ENCODE measurements around the gene LRRC71. TPM values are rescaled to one million over a fixed set of nuclear protein-coding genes. Genes with fewer than 3 reads are reported as not detected.
"Not testable (repeated sequence)": the region's sequence is repeated elsewhere in the genome, so short reads cannot be mapped to it uniquely, and the experiment has no call there.

LRRC71 gene
- total RNA-seq, 2 donors from 2014 or later: not detected

GRCh38 chr1:156926175-156926574, 5.7 kb downstream of the LRRC71 start:
- WGBS, 2 donors: 37 to 39% methylated on average over 3 of the region's 3 CpGs
- Histone ChIP-seq H3K4me3 (no peak overlapping the region), H3K9me3 (no peaks in the 10 kb centered on the region), H3K27ac (no peak overlapping the region), H3K36me3 (replicated peaks in 1 of 2; ENCODE audit: insufficient read depth in 1 of 2, low read depth in 2 of 2) (no peaks in the 10 kb centered on the region), H3K27me3 (peaks cover 0 to 28% of the 10 kb centered on the region in 2 donors), H3K4me1 (peaks cover 18% of the 10 kb centered on the region)
- no peak for TF ChIP-seq POLR2A (IDR thresholded peaks at IDR 0.05)
- TF ChIP-seq CTCF (IDR thresholded peaks at IDR 0.05): no peak
- intact Hi-C loops (cut with DNase I): no loop called here
- ATAC-seq (no peak), DNase-seq (peak in 3 of 4 donors; percentile 43 to 71 (median 65))

DNA sequence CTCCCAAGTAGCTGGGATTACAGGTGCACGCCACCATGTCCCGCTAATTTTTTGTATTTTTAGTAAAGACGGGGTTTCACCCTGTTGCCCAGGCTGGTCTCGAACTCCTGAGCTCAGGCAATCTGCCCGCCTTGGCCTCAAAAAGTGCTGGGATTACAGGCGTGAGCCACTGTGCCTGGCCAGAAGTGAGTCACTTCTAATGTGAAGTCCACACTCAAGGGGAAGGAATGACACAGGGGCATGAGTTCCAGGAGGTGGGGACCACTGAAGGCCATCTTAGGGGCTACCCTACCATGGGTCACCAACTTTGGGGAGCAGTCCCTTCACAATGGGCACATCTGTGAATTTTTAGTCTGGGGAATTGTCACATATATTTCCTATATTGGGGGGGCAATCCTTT, 6.3 kb downstream of the LRRC71 start:
- 69 to 76% methylated on average over 6 of the region's 6 CpGs for WGBS, 2 donors
- intact Hi-C loops (cut with DNase I); DNase-seq; H3K4me3 ChIP-seq; H3K9me3 ChIP-seq; ATAC-seq; H3K36me3 ChIP-seq (replicated peaks in 1 of 2; ENCODE audit: insufficient read depth in 1 of 2, low read depth in 2 of 2); H3K27ac ChIP-seq: not testable (repeated sequence)
- Histone ChIP-seq H3K4me1 (peaks cover 22% of the 10 kb centered on the region), H3K27me3 (peaks cover 0 to 28% of the 10 kb centered on the region in 2 donors)

DNA sequence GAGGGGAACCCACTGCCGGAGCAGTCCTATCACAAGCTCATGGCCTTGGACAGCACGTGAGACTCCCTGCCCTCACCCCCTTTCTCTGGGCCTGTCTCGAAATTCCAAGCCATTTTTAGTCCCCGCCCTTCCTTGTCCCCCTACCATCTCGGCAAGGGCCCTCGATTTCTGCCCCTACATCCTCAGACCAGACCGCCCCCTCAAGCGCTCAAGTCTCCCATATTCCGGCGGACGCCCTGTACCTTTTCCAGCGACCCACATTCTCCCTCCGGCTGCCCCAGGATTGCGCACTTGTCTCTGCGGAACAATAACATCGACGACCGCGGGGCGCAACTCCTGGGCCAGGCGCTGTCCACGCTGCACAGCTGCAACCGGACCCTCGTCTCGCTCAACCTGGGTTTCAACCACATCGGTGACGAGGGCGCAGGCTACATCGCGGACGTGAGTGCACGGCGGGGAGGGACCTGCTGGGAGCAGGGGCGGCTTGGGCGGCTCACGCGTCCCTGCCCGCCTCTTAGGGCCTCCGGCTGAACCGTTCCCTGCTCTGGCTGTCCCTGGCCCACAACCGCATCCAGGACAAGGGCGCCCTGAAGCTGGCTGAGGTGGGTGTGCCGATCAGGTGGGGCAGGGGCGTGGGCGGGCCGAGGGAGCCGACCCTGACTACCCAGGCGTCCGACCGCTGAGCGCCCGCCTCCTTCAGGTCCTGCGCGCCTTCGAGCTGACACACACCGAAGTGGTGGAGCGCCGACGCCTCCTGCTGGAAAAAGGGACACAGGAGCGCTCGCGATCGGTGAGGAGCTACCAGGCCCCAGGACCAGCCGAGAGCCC, 7.0 kb downstream of the LRRC71 start:
- peak; percentile 68 for ATAC-seq
- peak; percentile 64 to 76 (median 66) for DNase-seq
- Histone ChIP-seq H3K4me1 (peaks cover 26% of the 10 kb centered on the region), H3K9me3 (no peaks in the 10 kb centered on the region), H3K27me3 (peaks cover 0 to 28% of the 10 kb centered on the region in 2 donors), H3K27ac (no peak overlapping the region), H3K4me3 (no peak overlapping the region), H3K36me3 (replicated peaks in 1 of 2; ENCODE audit: insufficient read depth in 1 of 2, low read depth in 2 of 2) (no peaks in the 10 kb centered on the region)
- TF ChIP-seq POLR2A (IDR thresholded peaks at IDR 0.05) (no peak), CTCF (IDR thresholded peaks at IDR 0.05) (peak; percentile 35 to 71 (median 45))
- intact Hi-C loops (cut with DNase I): no loop called here
- WGBS, 2 donors: 6 to 11% methylated on average over 39 to 64 of the region's 64 CpGs

DNA sequence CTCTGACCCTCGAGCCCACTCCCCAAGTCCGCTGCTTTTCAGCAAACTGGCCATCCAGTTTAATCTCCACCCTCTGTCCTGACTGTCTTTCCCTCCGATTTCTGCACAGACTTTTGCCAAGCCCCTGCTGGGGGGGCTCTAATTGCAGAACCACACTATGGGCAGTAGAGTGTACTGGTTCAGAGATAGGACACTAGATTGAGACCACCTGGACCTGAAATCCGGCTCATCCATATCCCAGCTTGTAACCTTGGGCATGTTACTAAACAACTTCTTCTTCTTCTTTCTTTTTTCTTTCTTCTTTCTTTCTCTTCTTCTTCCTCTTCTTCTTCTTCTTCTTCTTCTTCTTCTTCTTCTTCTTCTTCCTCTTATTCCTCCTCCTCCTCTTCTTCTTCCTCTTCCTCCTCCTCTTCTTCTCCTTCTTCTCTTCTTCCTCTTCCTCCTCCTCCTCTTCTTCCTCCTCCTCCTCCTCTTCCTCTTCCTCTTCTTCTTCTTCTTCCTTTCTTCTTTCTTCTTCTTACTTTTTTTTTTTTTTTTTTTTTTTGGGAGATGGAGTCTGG, 7.7 kb downstream of the LRRC71 start:
- WGBS, 2 donors: 5 to 9% methylated on average over 4 of the region's 4 CpGs
- Histone ChIP-seq H3K36me3 (replicated peaks in 1 of 2; ENCODE audit: insufficient read depth in 1 of 2, low read depth in 2 of 2) (no peaks in the 10 kb centered on the region), H3K4me1 (peaks cover 26% of the 10 kb centered on the region), H3K9me3 (no peaks in the 10 kb centered on the region), H3K4me3 (no peak overlapping the region), H3K27me3 (peaks cover 0 to 26% of the 10 kb centered on the region in 2 donors), H3K27ac (no peak overlapping the region)
- TF ChIP-seq CTCF (IDR thresholded peaks at IDR 0.05) (no peak), POLR2A (IDR thresholded peaks at IDR 0.05) (no peak)
- DNase-seq (no peak), ATAC-seq (no peak)
- intact Hi-C loops (cut with DNase I): no loop called here

- peaks cover 0 to 16% of the 10 kb centered on the region in 2 donors for H3K27me3 ChIP-seq
- 38 to 42% methylated on average over 3 to 6 of the region's 6 CpGs for WGBS, 2 donors
- DNase-seq (no peak), ATAC-seq (no peak)
- H3K4me3 ChIP-seq: no peak overlapping the region
- no peaks in the 10 kb centered on the region for H3K9me3 ChIP-seq
- no peak overlapping the region for H3K27ac ChIP-seq
- H3K4me1 ChIP-seq: peaks cover 15% of the 10 kb centered on the region
- H3K36me3 ChIP-seq (replicated peaks in 1 of 2; ENCODE audit: insufficient read depth in 1 of 2, low read depth in 2 of 2): no peaks in the 10 kb centered on the region
- intact Hi-C loops (cut with DNase I): no loop called here
- TF ChIP-seq CTCF (IDR thresholded peaks at IDR 0.05) (no peak), POLR2A (IDR thresholded peaks at IDR 0.05) (no peak)
Measured at GRCh38 chr1:156929596-156930238, 9.3 kb downstream of the LRRC71 start.

Measured in body of pancreas (tissue), 4 donors.